ENCODE data around the gene PTPRF. TPM values are rescaled to one million over a fixed set of nuclear protein-coding genes. Genes with fewer than 3 reads are reported as not detected.
A peak's percentile ranks its signal among the peaks of the same experiment; 100 is the strongest.

PTPRF gene
- total and polyA plus RNA-seq, 4 donors: 40.0 to 160 (median 92.1) TPM

DNA sequence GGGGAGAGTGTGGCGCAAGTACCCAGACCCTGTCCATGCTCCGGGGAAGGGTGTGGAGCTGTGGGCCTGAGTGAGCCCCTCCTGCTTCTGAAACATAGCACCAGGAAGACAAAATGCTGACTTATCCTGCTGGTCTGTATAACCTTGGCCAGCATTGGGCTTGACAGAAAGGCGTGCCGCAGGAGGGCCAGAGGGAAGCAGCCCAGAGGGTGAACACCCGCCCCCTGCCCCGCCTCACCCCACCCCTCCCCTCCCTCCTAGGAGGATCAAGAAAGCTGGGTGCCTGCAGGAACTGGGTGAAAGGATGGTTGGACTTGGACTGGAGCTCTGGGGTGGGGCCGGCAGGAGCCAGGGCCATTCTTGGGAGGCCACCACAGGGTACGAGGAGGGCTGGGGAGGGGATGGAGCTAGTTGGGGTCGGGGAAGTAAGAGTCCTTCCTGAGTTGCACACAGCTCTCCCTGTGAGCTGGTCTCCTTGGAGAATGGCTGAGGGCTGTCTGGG is 27.1 kb downstream of the PTPRF start:
- Histone ChIP-seq H3K9ac (ENCODE audit: insufficient read depth in 1 of 2, low read length in 2 of 2) (no peak overlapping the region), H3K27ac (ENCODE audit: low read depth in 1 of 2, low read length in 1 of 2) (peak overlapping the region in 1 of 2 donors; percentile 50), H3K27me3 (ENCODE audit: control insufficient read depth in 3 of 3, insufficient read depth in 3 of 3, low read length in 2 of 3) (no peaks in the 10 kb centered on the region), H3K36me3 (ENCODE audit: control insufficient read depth in 4 of 4, insufficient read depth in 4 of 4, low read length in 4 of 4) (peaks cover 0 to 5% (median 2%) of the 10 kb centered on the region in 4 donors), H3K4me3 (no peak overlapping the region), H3K4me1 (ENCODE audit: control insufficient read depth in 5 of 5, insufficient read depth in 5 of 5, low read length in 5 of 5) (peaks cover 0 to 19% (median 6%) of the 10 kb centered on the region in 5 donors), H3K9me3 (ENCODE audit: control insufficient read depth in 4 of 4, insufficient read depth in 3 of 4, low read length in 3 of 4) (no peaks in the 10 kb centered on the region)
- TF ChIP-seq, protein P1, sequence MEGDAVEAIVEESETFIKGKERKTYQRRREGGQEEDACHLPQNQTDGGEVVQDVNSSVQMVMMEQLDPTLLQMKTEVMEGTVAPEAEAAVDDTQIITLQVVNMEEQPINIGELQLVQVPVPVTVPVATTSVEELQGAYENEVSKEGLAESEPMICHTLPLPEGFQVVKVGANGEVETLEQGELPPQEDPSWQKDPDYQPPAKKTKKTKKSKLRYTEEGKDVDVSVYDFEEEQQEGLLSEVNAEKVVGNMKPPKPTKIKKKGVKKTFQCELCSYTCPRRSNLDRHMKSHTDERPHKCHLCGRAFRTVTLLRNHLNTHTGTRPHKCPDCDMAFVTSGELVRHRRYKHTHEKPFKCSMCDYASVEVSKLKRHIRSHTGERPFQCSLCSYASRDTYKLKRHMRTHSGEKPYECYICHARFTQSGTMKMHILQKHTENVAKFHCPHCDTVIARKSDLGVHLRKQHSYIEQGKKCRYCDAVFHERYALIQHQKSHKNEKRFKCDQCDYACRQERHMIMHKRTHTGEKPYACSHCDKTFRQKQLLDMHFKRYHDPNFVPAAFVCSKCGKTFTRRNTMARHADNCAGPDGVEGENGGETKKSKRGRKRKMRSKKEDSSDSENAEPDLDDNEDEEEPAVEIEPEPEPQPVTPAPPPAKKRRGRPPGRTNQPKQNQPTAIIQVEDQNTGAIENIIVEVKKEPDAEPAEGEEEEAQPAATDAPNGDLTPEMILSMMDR (IDR thresholded peaks at IDR 0.05; ENCODE audit: control extremely low read depth, extremely low read depth): no peak
- peak in 1 of 3 donors; percentile 36 for DNase-seq
- ATAC-seq (ENCODE audit: insufficient read depth, low FRiP score): peak; percentile 29
- 60 to 69% methylated on average over 7 to 9 of the region's 9 CpGs for WGBS, 2 donors

- Histone ChIP-seq H3K27ac (ENCODE audit: low read depth in 1 of 2, low read length in 1 of 2) (peak overlapping the region in 1 of 2 donors; percentile 50), H3K9me3 (ENCODE audit: control insufficient read depth in 4 of 4, insufficient read depth in 3 of 4, low read length in 3 of 4) (no peaks in the 10 kb centered on the region), H3K4me1 (ENCODE audit: control insufficient read depth in 5 of 5, insufficient read depth in 5 of 5, low read length in 5 of 5) (peaks cover 0 to 18% (median 4%) of the 10 kb centered on the region in 5 donors), H3K27me3 (ENCODE audit: control insufficient read depth in 3 of 3, insufficient read depth in 3 of 3, low read length in 2 of 3) (no peaks in the 10 kb centered on the region), H3K9ac (ENCODE audit: insufficient read depth in 1 of 2, low read length in 2 of 2) (no peak overlapping the region), H3K36me3 (ENCODE audit: control insufficient read depth in 4 of 4, insufficient read depth in 4 of 4, low read length in 4 of 4) (peaks cover 0 to 5% (median 2%) of the 10 kb centered on the region in 4 donors), H3K4me3 (no peak overlapping the region)
- WGBS, 2 donors: 45 to 48% methylated on average over 21 of the region's 21 CpGs
- peak; percentile 57 to 73 (median 66) for DNase-seq
- TF ChIP-seq, protein P1 (IDR thresholded peaks at IDR 0.05; ENCODE audit: control extremely low read depth, extremely low read depth): no peak
- peak; percentile 43 for ATAC-seq (ENCODE audit: insufficient read depth, low FRiP score)
Observed at GRCh38 chr1:43558346-43558841, 27.7 kb downstream of the PTPRF start.

GRCh38 chr1:43559714-43560113 is 29.0 kb downstream of the PTPRF start:
- 97 to 99% methylated on average over 6 of the region's 6 CpGs for WGBS, 2 donors
- no peak for DNase-seq
- no peak for ATAC-seq (ENCODE audit: insufficient read depth, low FRiP score)
- Histone ChIP-seq H3K27ac (ENCODE audit: low read depth in 1 of 2, low read length in 1 of 2) (no peak overlapping the region), H3K4me1 (ENCODE audit: control insufficient read depth in 5 of 5, insufficient read depth in 5 of 5, low read length in 5 of 5) (peaks cover 0 to 30% (median 12%) of the 10 kb centered on the region in 5 donors), H3K4me3 (no peak overlapping the region), H3K9ac (ENCODE audit: insufficient read depth in 1 of 2, low read length in 2 of 2) (no peak overlapping the region), H3K36me3 (ENCODE audit: control insufficient read depth in 4 of 4, insufficient read depth in 4 of 4, low read length in 4 of 4) (peaks cover 0 to 5% (median 2%) of the 10 kb centered on the region in 4 donors), H3K9me3 (ENCODE audit: control insufficient read depth in 4 of 4, insufficient read depth in 3 of 4, low read length in 3 of 4) (no peaks in the 10 kb centered on the region), H3K27me3 (ENCODE audit: control insufficient read depth in 3 of 3, insufficient read depth in 3 of 3, low read length in 2 of 3) (no peaks in the 10 kb centered on the region)
- TF ChIP-seq, protein P1 (IDR thresholded peaks at IDR 0.05; ENCODE audit: control extremely low read depth, extremely low read depth): no peak
